Activated T-cell treated with anti-CD3 and anti-CD28 coated beads for 1 hour (primary cell): ENCODE measurements around the gene CALY.

ENCODE experiments used
- DNase-seq: peaks from one replicate; pipeline ENCODE4 v3.0.0-alpha.2; 2020; ENCODE audit warnings: low read depth

CALY gene

DNA sequence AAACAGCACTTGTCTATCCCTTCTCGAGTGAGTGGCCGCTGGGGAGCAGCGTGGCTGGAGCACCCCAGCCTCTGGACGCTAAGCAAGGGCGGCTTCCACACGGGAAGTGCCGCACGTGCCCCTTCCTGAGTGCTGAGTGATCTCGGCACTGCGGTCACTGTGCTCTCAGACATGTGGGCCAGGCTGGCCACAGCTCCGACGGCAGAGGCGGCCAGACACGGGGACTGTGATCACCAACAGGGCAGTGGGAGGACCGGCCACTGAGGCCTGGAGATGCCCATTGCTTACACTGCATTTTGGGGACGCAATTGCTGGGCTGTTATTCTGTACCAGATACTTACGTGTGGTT lies 29.4 kb upstream of the CALY start:
- DNase-seq, result no peak

DNA sequence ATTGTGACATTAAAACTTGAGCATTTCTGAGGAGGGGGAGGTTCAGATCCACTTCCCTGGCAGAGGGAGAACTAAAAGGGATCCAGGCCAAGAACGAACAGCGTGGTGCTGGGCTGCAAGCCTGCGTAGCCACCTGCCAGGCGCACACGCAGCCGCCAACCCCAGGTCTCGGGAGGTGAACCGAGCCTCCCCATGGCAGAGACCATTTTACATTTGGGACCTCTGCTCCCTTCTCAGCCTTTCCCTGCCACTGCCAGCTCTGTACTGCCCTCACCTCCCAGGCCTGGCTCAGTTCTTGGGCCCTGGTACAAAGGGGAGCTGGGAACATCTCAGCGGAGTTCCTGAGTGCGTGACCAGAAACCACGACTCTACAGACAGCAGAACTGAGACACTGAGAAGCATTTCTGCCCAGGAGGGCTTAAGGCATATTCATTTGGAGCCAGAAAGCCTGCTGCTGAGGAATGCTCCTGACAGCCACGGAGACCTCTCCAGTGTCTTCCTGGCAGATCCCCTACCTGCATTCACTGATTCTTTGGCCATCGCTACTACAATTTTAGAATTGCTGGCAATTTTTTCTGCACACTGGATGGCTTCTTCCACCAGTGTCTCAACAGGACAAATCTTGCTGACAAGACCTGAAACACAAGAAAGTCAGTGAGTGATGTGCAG lies 28.9 kb upstream of the CALY start:
- DNase-seq, result no peak

DNA sequence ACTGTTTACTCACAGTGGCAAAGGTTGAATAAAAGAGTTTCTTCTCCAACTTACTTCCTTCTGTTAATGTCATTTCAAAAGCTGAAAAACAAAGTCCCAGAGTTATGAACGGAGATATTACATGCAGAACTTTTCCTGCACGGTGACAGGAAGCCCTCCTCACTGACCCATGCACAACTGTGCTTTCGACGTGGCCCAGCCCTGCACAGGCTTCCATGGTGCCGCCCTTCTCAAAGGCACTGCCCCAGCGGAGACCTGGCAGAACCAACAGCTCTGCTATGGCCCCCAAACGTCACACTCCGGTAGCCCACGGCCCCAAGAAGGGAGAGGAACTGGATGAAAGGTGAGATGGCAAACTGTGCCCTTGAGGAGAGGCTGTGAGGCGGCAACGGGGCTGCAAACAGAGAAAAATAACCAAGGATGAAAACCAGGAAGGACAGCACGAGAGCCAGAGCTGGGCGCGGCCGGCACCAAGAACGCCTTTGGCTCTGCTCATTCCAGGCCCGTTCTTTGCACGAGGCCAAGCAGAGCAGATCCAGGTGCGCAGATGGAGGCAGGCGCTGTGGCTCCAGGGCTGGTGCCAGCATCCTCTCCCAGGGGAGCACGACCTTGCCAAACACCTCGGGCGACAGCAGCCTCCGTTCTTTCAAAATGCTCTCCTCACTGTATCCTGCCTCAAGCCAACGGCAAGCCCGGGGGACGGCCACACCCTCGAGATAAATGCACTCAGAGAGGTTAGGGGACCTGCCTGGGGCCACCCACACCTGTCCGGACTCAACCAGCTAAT lies 28.1 kb upstream of the CALY start:
- DNase-seq, result no peak

DNA sequence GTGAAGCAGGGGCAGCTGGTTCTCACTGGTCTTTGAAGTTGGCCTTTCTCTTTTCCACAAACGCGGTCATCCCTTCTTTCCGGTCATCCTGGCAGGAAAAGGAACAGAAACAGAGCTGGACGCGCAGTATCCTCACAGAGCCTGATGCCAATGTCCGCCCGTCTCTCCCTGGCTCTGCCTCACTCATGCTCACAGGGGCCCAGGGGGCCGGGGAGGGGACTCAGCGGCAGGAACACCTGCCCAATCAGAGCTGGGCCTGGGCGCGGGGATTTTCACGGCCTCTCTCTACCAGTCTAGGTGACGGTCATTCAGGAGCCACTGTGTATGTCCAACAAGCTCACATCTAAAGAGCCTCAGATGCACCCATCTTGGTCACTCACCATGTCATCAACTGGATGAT lies 26.1 kb upstream of the CALY start:
- DNase-seq, result no peak

DNA sequence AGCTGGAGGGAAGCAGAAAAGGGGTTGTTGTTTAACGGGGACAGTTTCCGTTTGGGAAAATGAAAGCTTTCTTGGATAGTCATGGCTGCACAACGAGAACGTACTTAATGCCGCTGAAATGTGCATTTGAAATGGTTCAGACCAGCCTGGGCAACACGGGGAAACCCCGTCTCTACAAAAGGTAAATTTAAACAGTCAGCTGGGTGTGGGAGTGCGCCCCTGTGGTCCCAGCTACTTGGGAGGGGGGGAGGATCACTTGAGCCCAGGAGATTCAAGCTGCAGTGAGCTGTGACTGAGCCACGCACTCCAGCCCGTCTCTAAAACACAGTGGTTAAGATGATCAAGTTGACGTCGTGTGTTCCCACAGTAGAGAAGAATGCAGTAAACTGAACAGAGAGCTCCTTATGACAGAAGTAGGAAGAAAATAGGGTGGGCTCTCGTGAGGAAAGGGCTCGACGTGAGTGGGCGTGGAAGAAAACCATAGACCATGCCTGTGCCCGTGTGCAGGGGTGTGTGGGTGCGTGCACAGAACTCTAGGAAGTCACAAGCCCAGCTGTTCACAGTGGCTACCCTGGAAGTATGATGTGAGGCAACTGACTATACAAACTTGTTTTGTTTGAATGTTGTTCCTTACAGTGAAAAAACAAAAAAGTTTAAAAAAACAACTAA lies 25.2 kb upstream of the CALY start:
- DNase-seq, result no peak

DNA sequence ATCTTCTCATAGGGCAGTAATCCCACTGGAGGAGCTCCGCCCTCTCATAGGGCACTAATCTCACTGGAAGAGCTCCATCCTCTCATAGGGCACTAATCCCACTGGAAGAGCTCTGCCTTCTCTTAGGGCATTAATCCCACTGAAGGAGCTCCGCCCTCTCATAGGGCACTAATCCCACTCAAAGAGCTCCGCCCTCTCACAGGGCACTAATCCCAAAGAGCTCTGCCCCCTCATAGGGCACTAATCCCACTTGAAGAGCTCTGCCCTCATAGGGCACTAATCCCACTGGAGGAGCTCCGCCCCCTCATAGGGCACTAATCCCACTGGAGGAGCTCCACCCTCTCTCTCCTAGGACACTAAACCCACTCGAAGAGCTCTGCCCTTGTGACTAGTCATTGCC lies 24.5 kb upstream of the CALY start:
- no peak for DNase-seq

DNA sequence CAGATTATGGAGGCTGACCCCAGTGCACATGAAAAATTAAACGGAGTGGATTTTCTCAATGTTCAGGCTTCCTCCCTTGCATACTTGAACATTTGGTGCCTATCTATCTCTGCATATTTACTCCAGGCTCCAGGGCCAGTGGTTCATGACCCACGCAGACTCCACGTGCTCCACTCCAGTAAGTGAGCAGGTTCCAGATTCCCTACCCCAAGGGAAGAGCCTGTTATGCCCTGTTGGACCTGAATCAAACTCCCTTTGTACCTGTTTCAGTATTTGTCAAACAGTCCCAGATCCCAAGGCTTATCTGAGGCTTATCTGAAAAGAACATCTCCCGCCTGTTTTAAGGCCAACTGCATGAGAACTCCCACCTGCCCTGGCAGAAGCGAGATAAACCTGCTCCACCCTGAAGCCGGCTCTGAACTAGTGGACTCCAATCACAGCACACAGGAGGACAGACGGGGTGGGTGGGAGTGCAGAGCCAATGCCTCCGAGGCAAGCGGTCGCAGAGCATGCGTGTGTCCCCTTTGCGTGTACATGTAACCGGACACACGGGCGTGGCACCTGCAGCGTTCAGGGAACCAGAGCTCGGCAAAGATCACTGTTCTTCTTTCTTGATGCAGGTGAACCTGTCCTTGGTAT lies 23.4 kb upstream of the CALY start:
- no peak for DNase-seq

DNA sequence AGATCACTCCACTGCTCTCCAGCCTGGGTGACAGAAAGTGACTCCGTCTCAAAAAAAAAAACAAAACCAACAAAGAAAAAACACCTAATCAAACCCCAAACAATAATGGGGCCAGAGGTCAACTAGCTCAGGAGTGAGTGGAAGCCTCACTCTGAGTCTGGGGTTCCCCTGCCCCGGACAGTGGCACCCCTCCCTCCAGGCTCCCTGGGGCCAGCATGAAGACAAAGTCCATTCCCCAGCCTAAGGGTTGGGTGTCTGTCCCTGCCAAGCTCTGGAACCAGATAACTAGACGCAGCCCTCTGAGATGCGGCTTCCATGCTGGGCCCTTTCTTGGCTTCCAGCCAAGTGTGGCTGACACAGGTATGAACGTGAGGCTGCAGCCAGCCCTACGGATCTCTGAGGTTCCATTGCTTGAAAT lies 22.9 kb upstream of the CALY start:
- DNase-seq, result peak; percentile 33

DNA sequence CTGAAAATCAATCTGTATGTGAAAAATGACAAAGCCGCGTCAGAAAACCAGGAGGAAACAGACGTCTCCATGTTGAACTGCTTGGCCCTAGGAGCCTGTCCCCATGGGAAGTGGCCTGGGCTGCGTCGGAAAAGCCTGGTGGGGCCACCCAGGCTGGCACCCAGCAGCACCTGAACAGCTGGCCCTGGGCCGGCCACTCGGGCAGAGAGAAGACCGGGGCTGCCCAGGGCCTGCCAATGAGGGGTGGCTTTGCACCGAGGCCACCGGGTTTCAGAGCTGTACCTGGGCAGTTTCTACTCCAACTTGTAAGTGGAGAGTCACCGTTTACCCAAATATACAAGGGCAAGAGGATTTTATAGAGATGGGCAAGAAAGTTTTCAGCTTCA lies 22.2 kb upstream of the CALY start:
- DNase-seq, result no peak

DNA sequence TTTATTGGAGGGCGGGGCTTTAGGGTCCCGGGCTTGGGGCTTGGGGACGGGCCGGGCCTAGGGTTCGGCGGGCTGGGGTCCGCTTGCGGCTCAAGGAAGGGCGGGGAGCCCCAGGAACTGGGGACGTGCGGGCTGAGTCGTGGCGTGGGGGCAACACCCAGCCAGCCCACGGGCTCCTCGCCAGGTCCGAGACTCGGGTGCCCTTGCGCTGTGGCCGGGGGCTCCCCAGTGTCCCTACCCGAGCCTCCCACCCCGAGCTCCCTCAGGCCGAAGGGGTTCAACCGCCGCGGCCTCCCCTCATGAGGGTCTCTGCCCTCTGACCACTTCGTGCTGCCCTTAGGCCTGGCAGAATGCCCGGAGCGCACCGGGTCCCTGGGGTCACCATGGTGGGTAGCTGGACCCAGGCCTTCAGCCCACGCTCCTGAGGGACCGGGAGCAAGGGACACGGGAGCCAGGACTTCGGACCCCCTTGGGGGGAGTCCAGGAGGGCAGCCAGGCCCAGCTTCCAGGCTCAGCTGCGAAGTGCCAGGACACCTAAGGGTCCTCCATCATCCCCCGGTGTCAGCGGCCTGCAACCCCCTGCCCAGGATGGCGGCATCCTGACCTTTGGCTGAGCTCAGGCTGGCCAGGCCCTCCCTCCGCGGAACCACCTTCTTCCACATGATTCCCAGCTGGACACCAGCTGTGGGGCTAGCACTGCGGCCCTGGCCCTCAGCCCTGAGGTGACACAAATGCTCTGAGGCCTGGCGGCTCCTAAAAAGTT lies 21.6 kb upstream of the CALY start:
- no peak for DNase-seq

DNA sequence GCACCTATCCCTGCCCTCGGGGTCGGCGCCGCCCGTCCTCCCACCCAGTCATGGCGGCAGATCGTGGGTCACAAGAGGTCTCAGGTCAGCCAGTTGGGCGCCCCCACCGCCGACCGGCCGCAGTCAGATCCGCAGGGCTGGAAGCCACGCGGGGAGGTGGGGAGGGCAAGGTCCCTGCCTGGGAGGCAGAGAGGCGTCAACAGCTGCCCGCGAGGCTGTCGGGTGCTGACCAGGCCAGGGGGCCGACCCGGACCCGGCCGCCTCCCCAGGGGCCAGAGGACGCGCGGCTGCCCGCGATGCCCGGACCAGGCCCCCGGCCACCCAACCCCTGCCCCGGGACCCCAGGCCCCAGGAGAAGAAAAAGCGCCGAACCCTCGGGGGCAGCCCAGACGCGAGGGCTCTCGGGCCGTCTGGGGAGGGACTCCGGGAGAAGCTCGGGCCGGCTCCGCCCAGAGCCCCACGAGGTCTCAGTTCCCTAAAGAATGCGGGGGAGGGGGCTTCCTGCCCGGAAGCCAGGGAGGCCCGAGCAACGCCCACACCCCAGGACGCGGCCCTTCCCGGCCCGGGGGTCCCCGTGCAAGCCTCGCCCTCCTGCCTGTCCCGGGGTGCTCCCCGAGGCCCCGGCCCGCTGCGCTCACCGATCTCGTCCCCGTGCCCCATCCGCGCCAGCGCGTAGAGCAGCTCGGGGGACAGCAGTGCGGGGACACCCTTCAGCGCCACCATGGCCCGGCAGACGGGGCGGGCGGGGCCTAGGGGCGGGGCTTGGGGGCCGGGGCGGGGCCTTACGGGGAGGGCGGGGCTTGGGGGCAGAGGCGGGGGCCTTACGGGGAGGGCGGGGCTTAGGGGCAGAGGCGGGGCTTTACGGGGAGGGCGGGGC lies 20.8 kb upstream of the CALY start, which contains the start of gene FUOM:
Gene FUOM (minus strand): TSS at position 735 of the 877 bp plus-strand sequence. CDS start 12 bp downstream, at position 723.
- DNase-seq, result peak; percentile 51

DNA sequence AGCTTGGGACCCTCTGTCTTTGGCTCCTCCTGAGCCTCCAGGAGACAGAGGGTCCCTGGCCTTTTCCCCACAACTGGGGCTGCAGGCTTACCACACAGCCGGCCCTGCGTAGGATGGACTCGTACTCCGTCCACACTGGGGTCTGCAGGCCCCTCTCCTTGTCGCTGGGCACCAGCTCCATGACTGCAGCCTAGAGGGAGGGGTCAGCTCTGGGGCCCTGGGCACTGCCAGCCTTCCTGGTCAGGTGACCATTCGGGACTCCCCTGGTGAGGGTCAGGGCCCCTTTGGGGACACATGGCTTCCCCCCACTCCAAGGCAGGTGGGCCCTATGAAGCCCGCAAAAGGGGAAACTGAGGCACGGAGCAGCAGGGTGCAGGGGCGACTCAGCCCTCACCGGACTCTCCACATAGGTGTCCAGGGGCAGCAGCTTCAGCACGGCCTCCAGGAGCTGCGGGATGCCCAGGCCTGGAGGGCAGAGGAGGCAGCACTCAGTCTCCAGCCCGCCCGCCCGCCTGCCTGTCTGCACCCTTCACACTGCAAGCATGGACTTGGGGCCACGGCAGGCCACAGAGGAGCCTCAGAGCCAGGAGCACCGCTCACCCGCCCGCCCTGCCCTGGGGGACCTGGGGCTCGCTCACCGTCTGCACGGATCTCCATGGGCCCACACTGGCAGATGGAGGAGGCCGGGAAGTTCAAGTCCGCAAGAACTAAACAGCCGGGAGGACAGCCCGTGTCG lies 20.0 kb upstream of the CALY start:
- DNase-seq, result no peak

DNA sequence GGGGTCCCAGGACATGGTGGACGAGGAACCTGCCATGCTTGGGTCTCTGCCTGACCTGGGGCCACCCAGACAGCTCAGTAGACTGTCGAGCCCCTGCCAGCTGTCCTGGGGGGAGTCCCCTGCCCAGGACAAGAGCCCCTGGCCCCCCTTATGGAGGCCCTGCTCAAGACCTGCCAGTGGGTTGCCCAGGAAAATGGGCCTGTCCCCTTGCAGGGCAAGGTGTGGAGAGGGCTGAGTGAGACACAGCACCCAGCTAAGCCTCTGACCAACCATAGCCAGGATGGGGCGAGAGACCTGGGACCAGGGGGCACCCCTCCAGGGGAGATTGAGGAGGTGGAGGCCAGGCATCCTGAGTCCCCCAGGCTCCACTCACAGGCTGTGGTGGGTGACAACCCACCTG lies 19.3 kb upstream of the CALY start:
- no peak for DNase-seq

DNA sequence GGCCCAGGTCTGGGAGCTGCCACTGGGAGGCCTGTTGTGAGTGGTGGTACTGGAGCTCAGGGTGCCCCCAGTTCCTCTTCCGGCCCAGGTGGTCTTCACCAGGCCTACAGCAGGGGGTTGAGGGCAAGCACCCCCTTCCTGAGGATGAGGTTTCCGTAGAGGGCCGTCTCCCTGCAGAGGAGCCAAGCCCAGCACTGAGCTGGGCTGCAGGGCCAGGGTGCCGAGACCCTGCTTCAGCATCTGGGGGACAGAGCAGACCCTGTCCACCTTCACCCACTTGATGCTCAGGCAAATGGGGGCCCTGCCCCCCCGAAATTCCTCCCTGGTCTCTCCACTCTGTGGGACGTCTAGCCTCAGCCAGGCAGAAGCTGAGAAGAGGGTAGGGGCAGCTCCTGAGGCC lies 18.6 kb upstream of the CALY start:
- no peak for DNase-seq

DNA sequence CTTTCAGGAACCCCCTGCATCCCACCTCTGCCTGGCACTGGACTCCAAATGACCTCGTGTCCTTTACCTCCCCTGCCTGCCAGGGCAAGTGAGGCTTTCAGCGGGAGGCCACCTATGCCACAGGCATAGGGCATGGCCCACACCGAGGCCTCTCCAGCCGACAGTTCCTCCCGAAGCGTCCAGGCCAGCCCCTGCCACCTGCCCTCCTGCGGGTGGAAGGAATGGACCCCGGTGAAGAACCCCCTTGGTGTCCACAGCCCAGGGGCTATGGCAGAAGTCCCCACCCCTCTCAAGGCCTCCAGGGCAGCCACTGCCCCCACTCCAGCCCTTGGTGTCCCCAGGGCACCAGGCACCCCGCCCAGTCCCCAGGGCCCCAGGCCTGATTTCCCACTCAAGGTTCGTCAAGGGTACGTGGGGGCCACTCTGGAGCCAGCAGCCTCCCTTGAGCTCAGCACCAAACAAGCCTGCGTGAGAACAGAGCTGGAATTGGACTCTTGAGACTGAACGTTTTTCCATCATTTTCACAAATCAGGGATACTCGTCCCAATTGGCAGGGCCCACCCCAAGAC lies 18.1 kb upstream of the CALY start:
- no peak for DNase-seq

DNA sequence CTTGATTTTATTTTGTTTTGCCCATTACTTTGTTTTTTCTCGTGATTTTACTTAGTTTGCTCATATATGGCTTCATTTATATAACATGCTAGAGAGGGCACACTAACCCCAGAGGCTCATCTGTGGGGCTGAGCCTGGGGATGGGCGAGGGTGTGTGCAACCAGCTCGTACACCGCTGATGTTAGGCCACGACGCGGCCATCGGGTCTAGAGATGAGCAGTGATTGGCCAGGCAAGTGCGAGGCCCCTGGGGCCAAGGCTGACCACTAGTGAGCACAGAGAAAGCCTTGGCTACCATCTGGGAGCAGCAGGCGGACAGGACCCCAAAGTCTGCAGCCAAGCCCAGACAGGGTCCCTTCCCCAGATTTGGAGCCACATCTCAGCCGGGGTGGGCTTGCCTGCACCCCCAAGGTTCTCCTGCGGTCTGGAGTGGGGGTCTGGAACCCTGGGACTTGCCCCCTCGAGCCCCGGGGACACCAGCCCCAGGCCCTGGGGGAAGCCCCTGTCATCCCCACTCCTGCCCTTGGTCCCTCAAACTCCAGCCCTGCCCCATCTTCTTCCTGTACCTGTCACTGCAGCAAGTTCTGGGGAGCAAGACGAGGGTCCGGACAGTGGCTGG lies 17.4 kb upstream of the CALY start:
- no peak for DNase-seq

DNA sequence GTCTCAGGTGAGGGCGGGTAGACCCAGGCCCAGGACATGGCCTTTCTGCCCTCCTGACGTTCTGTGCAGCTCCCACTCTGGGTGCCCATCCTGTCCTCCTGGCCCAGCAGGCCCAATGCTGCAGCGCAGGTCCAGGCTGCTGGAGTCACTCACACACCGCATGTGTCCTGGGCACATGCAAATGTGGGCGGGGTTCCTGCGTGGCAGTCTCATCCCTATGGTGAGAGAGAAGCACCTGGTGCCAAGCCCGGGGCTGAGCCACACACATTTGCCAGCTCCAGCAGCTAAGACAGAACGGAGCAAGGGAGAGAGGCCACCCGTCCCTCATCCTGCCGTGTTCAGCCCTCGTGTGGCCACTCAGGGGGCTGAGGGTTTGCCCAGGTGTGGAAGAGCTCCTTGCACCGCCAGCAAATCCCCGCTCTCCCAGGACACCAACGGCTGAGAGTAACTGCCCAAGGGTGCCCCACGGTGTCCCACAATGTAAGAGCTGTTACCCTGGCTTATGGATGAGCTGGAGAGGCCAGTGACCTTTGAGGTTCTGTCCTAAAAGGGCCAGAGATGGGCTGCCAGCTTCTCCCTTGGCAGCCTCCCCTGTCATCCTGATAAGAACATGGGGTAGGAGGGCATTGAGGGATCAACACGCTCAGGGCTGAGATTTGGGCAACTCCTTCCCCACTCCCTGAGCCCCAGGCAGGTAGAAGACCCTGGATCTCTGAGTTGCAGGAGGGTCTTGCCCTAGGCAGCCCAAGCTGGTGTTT lies 16.7 kb upstream of the CALY start:
- no peak for DNase-seq

DNA sequence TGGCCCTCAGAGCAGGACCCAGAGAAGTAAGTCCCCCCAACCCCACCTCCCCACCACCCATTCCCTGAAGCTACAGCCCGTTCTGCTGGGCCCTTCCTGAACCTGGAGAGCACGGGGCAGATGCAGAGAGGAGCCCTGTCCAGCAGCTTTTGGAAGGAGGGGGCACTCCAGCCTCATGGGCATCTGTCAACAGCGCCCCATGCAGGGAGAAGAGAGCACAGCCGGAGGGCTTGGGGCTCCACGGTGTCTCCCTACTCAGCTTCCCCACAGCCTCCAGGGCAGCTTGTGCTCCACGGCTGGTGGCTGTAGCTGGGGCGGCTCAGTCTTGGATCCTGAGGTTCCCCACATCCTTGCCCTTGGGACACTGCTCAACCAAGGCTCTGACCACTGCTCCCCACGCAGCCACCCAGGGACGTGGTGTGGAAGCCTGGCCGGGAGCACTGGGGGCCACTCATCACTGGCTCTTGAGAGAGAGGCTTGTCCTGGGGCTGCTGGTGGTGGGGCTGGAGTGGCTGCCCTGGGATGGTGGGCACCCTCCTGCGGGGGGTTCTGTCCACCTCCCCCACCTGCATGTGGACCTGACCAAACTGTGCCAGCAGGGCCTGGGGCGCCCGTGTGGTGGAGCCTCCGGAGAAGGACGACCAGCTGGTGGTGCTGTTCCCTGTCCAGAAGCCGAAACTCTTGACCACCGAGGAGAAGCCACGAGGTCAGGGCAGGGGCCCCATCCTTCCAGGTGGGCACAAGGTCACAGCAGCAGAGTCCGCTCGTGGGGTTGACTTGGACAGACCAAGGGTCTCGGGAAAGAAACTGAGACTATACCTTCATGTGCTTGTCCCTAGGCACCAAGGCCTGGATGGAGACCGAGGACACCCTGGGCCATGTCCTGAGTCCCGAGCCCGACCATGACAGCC lies 15.0 kb upstream of the CALY start:
- no peak for DNase-seq
